Measurements from ENCODE around the gene DQX1. TPM values are rescaled to one million over a fixed set of nuclear protein-coding genes. Genes with fewer than 3 reads are reported as not detected.

Gene DQX1
- total and polyA plus RNA-seq, 2 experiments from 2014 or later = 4.0 TPM; not detected in 1

DNA sequence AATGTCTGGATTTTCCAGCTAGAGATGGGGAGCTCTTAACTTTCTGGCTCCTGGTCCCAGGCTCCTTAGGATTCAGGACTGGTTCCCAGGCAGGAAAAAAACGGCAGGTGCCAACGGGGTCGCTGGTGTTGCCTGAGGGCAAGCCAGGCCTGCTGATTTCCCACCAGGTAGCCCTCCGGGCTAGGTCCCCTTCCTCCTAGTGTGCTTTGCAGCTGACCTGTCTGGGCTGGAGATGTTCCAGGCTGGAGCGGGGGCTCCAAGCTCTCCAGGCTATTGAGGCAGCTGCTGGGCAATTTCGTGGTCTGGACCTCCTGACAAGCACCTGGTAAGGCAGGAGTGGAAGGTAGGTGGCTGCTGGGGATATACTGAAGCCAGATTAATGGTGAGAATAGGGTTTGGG lies 51.5 kb downstream of the DQX1 start:
- TF ChIP-seq, protein P1, sequence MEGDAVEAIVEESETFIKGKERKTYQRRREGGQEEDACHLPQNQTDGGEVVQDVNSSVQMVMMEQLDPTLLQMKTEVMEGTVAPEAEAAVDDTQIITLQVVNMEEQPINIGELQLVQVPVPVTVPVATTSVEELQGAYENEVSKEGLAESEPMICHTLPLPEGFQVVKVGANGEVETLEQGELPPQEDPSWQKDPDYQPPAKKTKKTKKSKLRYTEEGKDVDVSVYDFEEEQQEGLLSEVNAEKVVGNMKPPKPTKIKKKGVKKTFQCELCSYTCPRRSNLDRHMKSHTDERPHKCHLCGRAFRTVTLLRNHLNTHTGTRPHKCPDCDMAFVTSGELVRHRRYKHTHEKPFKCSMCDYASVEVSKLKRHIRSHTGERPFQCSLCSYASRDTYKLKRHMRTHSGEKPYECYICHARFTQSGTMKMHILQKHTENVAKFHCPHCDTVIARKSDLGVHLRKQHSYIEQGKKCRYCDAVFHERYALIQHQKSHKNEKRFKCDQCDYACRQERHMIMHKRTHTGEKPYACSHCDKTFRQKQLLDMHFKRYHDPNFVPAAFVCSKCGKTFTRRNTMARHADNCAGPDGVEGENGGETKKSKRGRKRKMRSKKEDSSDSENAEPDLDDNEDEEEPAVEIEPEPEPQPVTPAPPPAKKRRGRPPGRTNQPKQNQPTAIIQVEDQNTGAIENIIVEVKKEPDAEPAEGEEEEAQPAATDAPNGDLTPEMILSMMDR (IDR thresholded peaks at IDR 0.05; ENCODE audit: poor library complexity) = no peak
- TF ChIP-seq EZH2 (IDR thresholded peaks at IDR 0.05; ENCODE audit: borderline replicate concordance) = no peak
- TF ChIP-seq EZH2phosphoT487 (IDR thresholded peaks at IDR 0.05; ENCODE audit: low read depth, severe bottlenecking, unreplicated experiment) = no peak
- no peaks in the 10 kb centered on the region for H3K27me3 ChIP-seq
- H3K4me2 ChIP-seq = no peak overlapping the region
- 96% methylated on average over 6 of the region's 6 CpGs for WGBS (ENCODE audit: low lambda C conversion rate, missing lambda C conversion rate)
- no peak overlapping the region for H2AFZ ChIP-seq
- H3K4me3 ChIP-seq = no peak overlapping the region
- H4K20me1 ChIP-seq (ENCODE audit: insufficient read depth, poor library complexity, severe bottlenecking) = no peaks in the 10 kb centered on the region
- no peak overlapping the region for H3K27ac ChIP-seq
- H3K4me1 ChIP-seq (ENCODE audit: insufficient read depth) = peaks cover 19% of the 10 kb centered on the region
- peak; percentile 1 for DNase-seq (ENCODE audit: low spot score)
- H3K9me3 ChIP-seq (ENCODE audit: low read depth) = no peaks in the 10 kb centered on the region
- H3K79me2 ChIP-seq = peaks cover 24% of the 10 kb centered on the region
- no peaks in the 10 kb centered on the region for H3K36me3 ChIP-seq (replicated peaks; ENCODE audit: insufficient read depth, low read depth)
- H3K9me2 ChIP-seq (replicated peaks; ENCODE audit: insufficient read depth) = no peaks in the 10 kb centered on the region

- H3K79me2 ChIP-seq = peaks cover 17% of the 10 kb centered on the region
- H3K4me3 ChIP-seq = peak overlapping the region; percentile 52
- peak overlapping the region; percentile 96 for H2AFZ ChIP-seq
- no peak for TF ChIP-seq EZH2phosphoT487 (IDR thresholded peaks at IDR 0.05; ENCODE audit: low read depth, severe bottlenecking, unreplicated experiment)
- TF ChIP-seq, protein P1 (IDR thresholded peaks at IDR 0.05; ENCODE audit: poor library complexity) = no peak
- H3K36me3 ChIP-seq (replicated peaks; ENCODE audit: insufficient read depth, low read depth) = no peaks in the 10 kb centered on the region
- no peaks in the 10 kb centered on the region for H3K9me2 ChIP-seq (replicated peaks; ENCODE audit: insufficient read depth)
- 24% methylated on average over 7 of the region's 7 CpGs for whole genome bisulfite sequencing (ENCODE audit: low lambda C conversion rate, missing lambda C conversion rate)
- H3K4me2 ChIP-seq = peak overlapping the region; percentile 90
- no peaks in the 10 kb centered on the region for H3K27me3 ChIP-seq
- peaks cover 19% of the 10 kb centered on the region for H3K4me1 ChIP-seq (ENCODE audit: insufficient read depth)
- no peak for DNase-seq (ENCODE audit: low spot score)
- peak overlapping the region; percentile 97 for H3K27ac ChIP-seq
- no peaks in the 10 kb centered on the region for H4K20me1 ChIP-seq (ENCODE audit: insufficient read depth, poor library complexity, severe bottlenecking)
- no peaks in the 10 kb centered on the region for H3K9me3 ChIP-seq (ENCODE audit: low read depth)
Observed at GRCh38 chr2:74472945-74473258, 53.1 kb downstream of the DQX1 start.

DNA sequence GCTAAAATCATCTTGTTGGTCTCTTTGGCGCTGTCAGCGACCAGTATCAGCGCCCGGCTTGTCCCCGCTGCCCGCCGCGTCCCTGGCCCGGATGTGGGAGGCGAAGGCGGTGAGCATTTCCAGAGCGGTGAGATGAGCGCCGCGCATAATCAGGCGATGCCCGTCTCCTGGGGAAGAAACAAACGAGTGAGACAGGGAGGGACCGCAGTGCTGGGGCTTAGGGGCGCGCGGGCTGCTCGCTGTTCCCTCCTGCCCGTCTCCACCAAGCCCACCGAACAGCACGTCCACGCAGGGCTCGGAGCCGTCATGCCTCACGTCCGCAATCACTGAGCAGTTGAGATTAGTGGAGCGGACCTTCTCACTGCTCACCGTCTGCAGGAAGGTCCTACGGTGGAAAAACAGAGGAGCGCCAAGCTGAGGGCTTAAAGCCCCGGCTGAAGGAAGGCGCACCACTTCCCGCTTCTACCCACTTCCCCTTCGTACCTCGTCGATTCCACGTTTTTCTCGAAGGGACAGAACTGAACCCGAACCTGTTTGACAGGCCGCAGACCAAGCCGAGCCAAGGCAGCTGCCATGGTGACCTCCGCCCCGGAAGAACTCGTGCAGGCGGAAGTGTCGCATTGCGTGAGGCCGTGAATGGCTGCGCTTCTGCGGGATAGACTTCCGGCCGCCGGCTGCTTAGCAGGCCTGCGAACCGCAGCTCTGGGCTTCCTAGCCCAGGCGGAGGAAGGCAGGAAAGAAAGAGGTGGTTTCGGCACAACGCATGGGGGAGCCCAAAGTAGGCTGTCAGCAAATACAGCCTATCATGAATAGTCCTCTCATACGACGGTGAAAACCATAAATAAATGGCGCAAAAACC lies 53.7 kb downstream of the DQX1 start, which contains the start of gene MRPL53:
Gene MRPL53 (minus strand): TSS at position 595 of the 859 bp plus-strand sequence. CDS start 20 bp downstream, at position 575.
- H3K4me1 ChIP-seq (ENCODE audit: insufficient read depth) = peaks cover 19% of the 10 kb centered on the region
- H3K36me3 ChIP-seq (replicated peaks; ENCODE audit: insufficient read depth, low read depth) = no peaks in the 10 kb centered on the region
- no peak for TF ChIP-seq EZH2phosphoT487 (IDR thresholded peaks at IDR 0.05; ENCODE audit: low read depth, severe bottlenecking, unreplicated experiment)
- TF ChIP-seq, protein P1 (IDR thresholded peaks at IDR 0.05; ENCODE audit: poor library complexity) = no peak
- no peak for TF ChIP-seq EZH2 (IDR thresholded peaks at IDR 0.05; ENCODE audit: borderline replicate concordance)
- no peaks in the 10 kb centered on the region for H3K9me3 ChIP-seq (ENCODE audit: low read depth)
- H3K4me2 ChIP-seq = peak within 1 kb of the TSS; percentile 90
- no peaks in the 10 kb centered on the region for H4K20me1 ChIP-seq (ENCODE audit: insufficient read depth, poor library complexity, severe bottlenecking)
- peak within 1 kb of the TSS; percentile 97 for H3K27ac ChIP-seq
- peak within 1 kb of the TSS; percentile 96 for H2AFZ ChIP-seq
- H3K79me2 ChIP-seq = peaks cover 17% of the 10 kb centered on the region
- no peaks in the 10 kb centered on the region for H3K27me3 ChIP-seq
- WGBS (ENCODE audit: low lambda C conversion rate, missing lambda C conversion rate) = under 1% methylated on average over 65 of the region's 66 CpGs
- H3K9me2 ChIP-seq (replicated peaks; ENCODE audit: insufficient read depth) = no peaks in the 10 kb centered on the region
- peak within 1 kb of the TSS; percentile 52 for H3K4me3 ChIP-seq
- peak; percentile 93 for DNase-seq (ENCODE audit: low spot score)

Measured in hepatocyte (in vitro differentiated cells).